ENCODE results near the gene PRKAG1. TPM values are rescaled to one million over a fixed set of nuclear protein-coding genes. Genes with fewer than 3 reads are reported as not detected.

Gene PRKAG1
- total RNA-seq, 1 donor from 2014 or later: 68.5 TPM

- no peak overlapping the region for H3K4me3 ChIP-seq (ENCODE audit: low read depth, low read length)
- peaks cover 83% of the 10 kb centered on the region for H3K27me3 ChIP-seq (ENCODE audit: control insufficient read depth, insufficient read depth, low read length)
- TF ChIP-seq CTCF (IDR thresholded peaks at IDR 0.05; ENCODE audit: insufficient read depth, low read length, poor library complexity, severe bottlenecking): no peak
- no peaks in the 10 kb centered on the region for H3K36me3 ChIP-seq (ENCODE audit: control insufficient read depth, insufficient read depth, low read length)
- no peak for DNase-seq (ENCODE audit: low read depth)
These were observed 45.0 kb downstream of the PRKAG1 start for GRCh38 chr12:48973531-48973930.

GRCh38 chr12:48972952-48973483 lies 45.6 kb downstream of the PRKAG1 start:
- H3K36me3 ChIP-seq (ENCODE audit: control insufficient read depth, insufficient read depth, low read length): no peaks in the 10 kb centered on the region
- DNase-seq (ENCODE audit: low read depth): no peak

GRCh38 chr12:48972213-48972951 lies 46.2 kb downstream of the PRKAG1 start:
- peak; percentile 25 for TF ChIP-seq CTCF (IDR thresholded peaks at IDR 0.05; ENCODE audit: insufficient read depth, low read length, poor library complexity, severe bottlenecking)
- Histone ChIP-seq H3K27me3 (ENCODE audit: control insufficient read depth, insufficient read depth, low read length) (peaks cover 76% of the 10 kb centered on the region), H3K4me3 (ENCODE audit: low read depth, low read length) (no peak overlapping the region), H3K36me3 (ENCODE audit: control insufficient read depth, insufficient read depth, low read length) (no peaks in the 10 kb centered on the region)
- no peak for DNase-seq (ENCODE audit: low read depth)

More at GRCh38 chr12:48972952-48973483, 45.6 kb downstream of the PRKAG1 start:
- Histone ChIP-seq H3K4me3 (ENCODE audit: low read depth, low read length) (no peak overlapping the region), H3K27me3 (ENCODE audit: control insufficient read depth, insufficient read depth, low read length) (peaks cover 78% of the 10 kb centered on the region)
- no peak for TF ChIP-seq CTCF (IDR thresholded peaks at IDR 0.05; ENCODE audit: insufficient read depth, low read length, poor library complexity, severe bottlenecking)

- TF ChIP-seq CTCF (IDR thresholded peaks at IDR 0.05; ENCODE audit: insufficient read depth, low read length, poor library complexity, severe bottlenecking): no peak
- Histone ChIP-seq H3K36me3 (ENCODE audit: control insufficient read depth, insufficient read depth, low read length) (no peaks in the 10 kb centered on the region), H3K27me3 (ENCODE audit: control insufficient read depth, insufficient read depth, low read length) (peaks cover 71% of the 10 kb centered on the region), H3K4me3 (ENCODE audit: low read depth, low read length) (no peak overlapping the region)
- no peak for DNase-seq (ENCODE audit: low read depth)
These were observed 47.8 kb downstream of the PRKAG1 start for GRCh38 chr12:48970702-48971334.

GRCh38 chr12:48969833-48970701 lies 48.5 kb downstream of the PRKAG1 start:
- H3K36me3 ChIP-seq (ENCODE audit: control insufficient read depth, insufficient read depth, low read length): no peaks in the 10 kb centered on the region
- no peak for TF ChIP-seq CTCF (IDR thresholded peaks at IDR 0.05; ENCODE audit: insufficient read depth, low read length, poor library complexity, severe bottlenecking)
- H3K27me3 ChIP-seq (ENCODE audit: control insufficient read depth, insufficient read depth, low read length): peaks cover 68% of the 10 kb centered on the region
- no peak for DNase-seq (ENCODE audit: low read depth)
- H3K4me3 ChIP-seq (ENCODE audit: low read depth, low read length): no peak overlapping the region
